Endothelial cell of umbilical vein (primary cell): ENCODE measurements around the gene SPPL2C. TPM values are rescaled to one million over a fixed set of nuclear protein-coding genes. Genes with fewer than 3 reads are reported as not detected.

Experiments
- BruUV-seq: library from RNA; stranded (reverse); fragments of 400-500 nt; replicated peaks from 2 replicates; lab custom pipeline; 2021; lab: Mats Ljungman, UMichigan
- CTCF ChIA-PET: fragments of 300-600, 350-600 bp; sonication (Branson Sonifier 250); formaldehyde crosslinking; loops from one replicate; lab custom pipeline; 2021; ENCODE audit warnings: antibody characterized with exemption, inconsistent platforms; lab: Charles Lee
- POLR2A ChIA-PET: fragments of 300-600, 350-600 bp; sonication (Branson Sonifier 250); formaldehyde crosslinking; loops from one replicate; lab custom pipeline; 2021; ENCODE audit warnings: antibody characterized with exemption, inconsistent platforms; lab: Charles Lee
- DNase-seq: peaks from one replicate; pipeline ENCODE4 v3.0.0-alpha.2; 2011; ENCODE audit warnings: low read depth, low spot score
- FAIRE-seq: peaks from 2 replicates; lab custom pipeline; 2011; peaks lifted over from hg19 to GRCh38; lab: Jason Lieb, UNC
- H2AFZ ChIP-seq: 2 replicates; pipeline ENCODE4 v1.6.0; 2012; ENCODE audit warnings: low read depth, low read length, control low read depth, inconsistent platforms
- H3K27ac ChIP-seq: 2 replicates; pipeline ENCODE4 v1.5.1; 2011; ENCODE audit warnings: low read depth, mild to moderate bottlenecking, control low read depth, low read length, moderate library complexity; ENCODE audit not compliant: insufficient read depth
- H3K27me3 ChIP-seq, 2 experiments: 2 replicates each; pipeline versions ENCODE4 v1.6.0 to v1.6.1; 2011; ENCODE audit warnings: low read length in 2 of 2, mixed read lengths in 1 of 2; ENCODE audit not compliant: control insufficient read depth in 2 of 2, insufficient read depth in 2 of 2
- H3K36me3 ChIP-seq, 2 experiments: 2 replicates in 1 of 2; 3 replicates in 1 of 2; pipeline ENCODE4 v1.5.1; 2011; ENCODE audit warnings: low read length in 2 of 2, mild to moderate bottlenecking in 1 of 2, moderate library complexity in 1 of 2; ENCODE audit not compliant: control insufficient read depth in 2 of 2, insufficient read depth in 2 of 2; ENCODE audit errors: extremely low read depth in 1 of 2
- H3K4me1 ChIP-seq: 3 replicates; pipeline ENCODE4 v1.5.1; 2011; ENCODE audit warnings: mild to moderate bottlenecking, low read length; ENCODE audit not compliant: control insufficient read depth, insufficient read depth; ENCODE audit errors: extremely low read depth
- H3K4me2 ChIP-seq: 2 replicates; pipeline ENCODE4 v1.6.1; 2011; ENCODE audit warnings: low read length, control low read depth, mixed read lengths; ENCODE audit not compliant: insufficient read depth
- H3K4me3 ChIP-seq, 3 experiments: fragments of 200-600 bp in 1 of 3; sonication (generic), shearing (Covaris generic) in 1 of 3; replicated peaks in 1 of 3; 2 replicates each; pipeline ENCODE4 v1.5.1; 2011 to 2016; ENCODE audit warnings: control low read depth in 3 of 3, low read length in 3 of 3, mild to moderate bottlenecking in 2 of 3, inconsistent platforms in 1 of 3, low read depth in 1 of 3, moderate library complexity in 1 of 3; ENCODE audit not compliant: insufficient read depth in 1 of 3
- H3K79me2 ChIP-seq: 2 replicates; pipeline ENCODE4 v1.6.0; 2012; ENCODE audit warnings: low read length, inconsistent platforms; ENCODE audit not compliant: control insufficient read depth, insufficient read depth
- H3K9ac ChIP-seq: replicated peaks from 2 replicates; pipeline ENCODE3; 2011; ENCODE audit warnings: low read length, control low read depth; ENCODE audit not compliant: insufficient read depth; ENCODE audit errors: extremely low read depth
- H3K9me1 ChIP-seq: replicated peaks from 3 replicates; pipeline ENCODE4 v1.6.0; 2011; ENCODE audit warnings: mild to moderate bottlenecking, low read length; ENCODE audit not compliant: control insufficient read depth, insufficient read depth; ENCODE audit errors: extremely low read depth
- H3K9me3 ChIP-seq: replicated peaks from 2 replicates; pipeline ENCODE4 v1.5.1; 2012; ENCODE audit warnings: low read length, inconsistent platforms; ENCODE audit not compliant: control insufficient read depth, insufficient read depth
- H4K20me1 ChIP-seq: replicated peaks from 2 replicates; pipeline ENCODE3; 2011; ENCODE audit warnings: mild to moderate bottlenecking, low read length; ENCODE audit not compliant: control insufficient read depth, insufficient read depth; ENCODE audit errors: extremely low read depth
- EZH2 ChIP-seq: IDR thresholded peaks from 2 replicates; pipeline ENCODE4 v1.6.1; 2012; ENCODE audit warnings: borderline replicate concordance, low read depth, mild to moderate bottlenecking, moderate library complexity, low read length, inconsistent platforms; ENCODE audit not compliant: severe bottlenecking
- FOS ChIP-seq: IDR thresholded peaks from 2 replicates; pipeline ENCODE4 v1.6.1; 2011; ENCODE audit warnings: mild to moderate bottlenecking, low read length, moderate library complexity, borderline replicate concordance; ENCODE audit not compliant: insufficient read depth
- GATA2 ChIP-seq: IDR thresholded peaks from 2 replicates; pipeline ENCODE4 v1.7.0; 2011; ENCODE audit warnings: low read depth, mild to moderate bottlenecking, moderate library complexity, mixed read lengths, low read length; ENCODE audit not compliant: insufficient read length, insufficient read depth
- JUN ChIP-seq: IDR thresholded peaks from 2 replicates; pipeline ENCODE4 v1.6.1; 2011; ENCODE audit warnings: borderline replicate concordance, low read depth; ENCODE audit not compliant: insufficient read length, insufficient read depth
- MYC ChIP-seq: IDR thresholded peaks from one replicate; pipeline ENCODE4 v1.6.1; 2011; ENCODE audit warnings: mild to moderate bottlenecking, low read depth, low read length
- POLR2A ChIP-seq: IDR thresholded peaks from 2 replicates; pipeline ENCODE4 v1.6.1; 2012; ENCODE audit warnings: low read depth, mild to moderate bottlenecking, control low read depth, low read length
- POLR2AphosphoS5 ChIP-seq: IDR thresholded peaks from 2 replicates; pipeline ENCODE4 v1.6.1; 2012; ENCODE audit warnings: low read depth, mild to moderate bottlenecking, control low read depth, low read length, moderate library complexity; ENCODE audit not compliant: insufficient read depth
- dilution Hi-C: fragments of 300-500 bp; cut with MboI; formaldehyde crosslinking; loops from one replicate; pipeline ENCODE4 v1.15.0; 2019; ENCODE audit warnings: low sequenced_read_pairs; ENCODE audit not compliant: extremely low pct_ligation_motif_present
- intact Hi-C: fragments of 100-400 bp; cut with micrococcal nuclease; formaldehyde crosslinking; loops from one replicate; pipeline ENCODE4 v1.10.0; 2022
- polyA plus RNA-seq, 4 experiments: library from polyadenylated mRNA; depleted of rRNA in 3 of 4; stranded (reverse) in 3 of 4; unstranded in 1 of 4; fragments of >200 nt; gene quantifications; 2 replicates each; pipeline versions ENCODE4 v1.2.1 to v1.2.3, GENCODE V29; 2011 to 2012; ENCODE audit warnings: missing spikeins in 1 of 4
- total RNA-seq: library from RNA; stranded (reverse); gene quantifications from 2 replicates; pipeline ENCODE4 v1.2.3, GENCODE V29; 2021
- TF ChIP-seq, protein P1 (sequence below), 2 donors: IDR thresholded peaks; 1 replicate in 1 of 2; 2 replicates in 1 of 2; pipeline ENCODE4 v1.5.1; 2011; ENCODE audit warnings: low read length in 2 of 2, mild to moderate bottlenecking in 2 of 2, moderate library complexity in 2 of 2, control low read depth in 1 of 2, inconsistent platforms in 1 of 2, low read depth in 1 of 2; ENCODE audit not compliant: insufficient read depth in 1 of 2; ENCODE audit errors: extremely low read depth in 1 of 2
- TF ChIP-seq, protein P2 (sequence below): IDR thresholded peaks from 2 replicates; pipeline ENCODE4 v1.6.1; 2011; ENCODE audit not compliant: insufficient read depth, insufficient read length

Gene SPPL2C
- total and polyA plus RNA-seq, 2 donors (not counting 3 experiments of a cell fraction or from before 2014, with no cell fraction given) = not detected

DNA sequence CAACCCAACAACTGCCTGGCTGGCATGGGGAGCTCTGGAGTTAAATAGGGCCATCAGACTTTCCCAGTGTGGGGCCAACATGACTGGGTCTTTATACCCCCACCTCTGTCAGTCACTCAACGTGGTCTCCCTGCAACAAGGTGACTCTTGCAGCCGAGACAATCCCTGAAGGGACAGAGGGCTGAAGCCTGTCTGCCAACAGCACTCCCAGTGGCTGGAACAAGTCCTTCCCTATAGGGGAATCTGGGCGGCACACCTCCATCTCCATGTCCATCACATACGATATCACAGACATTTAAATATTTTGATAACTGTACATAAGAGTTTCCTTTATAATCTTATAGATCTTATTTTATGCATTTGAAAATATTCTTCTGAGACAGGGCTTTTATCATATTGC is 44.9 kb downstream of the SPPL2C start:
- POLR2A ChIA-PET = no interaction called here
- H3K27ac ChIP-seq = no peak overlapping the region
- H3K4me3 ChIP-seq = no peak overlapping the region
- BruUV-seq = no TSS peak
- H3K4me1 ChIP-seq = peaks cover 3% of the 10 kb centered on the region
- H2AFZ ChIP-seq = no peak overlapping the region
- no peaks in the 10 kb centered on the region for H4K20me1 ChIP-seq
- TF ChIP-seq, protein P1, sequence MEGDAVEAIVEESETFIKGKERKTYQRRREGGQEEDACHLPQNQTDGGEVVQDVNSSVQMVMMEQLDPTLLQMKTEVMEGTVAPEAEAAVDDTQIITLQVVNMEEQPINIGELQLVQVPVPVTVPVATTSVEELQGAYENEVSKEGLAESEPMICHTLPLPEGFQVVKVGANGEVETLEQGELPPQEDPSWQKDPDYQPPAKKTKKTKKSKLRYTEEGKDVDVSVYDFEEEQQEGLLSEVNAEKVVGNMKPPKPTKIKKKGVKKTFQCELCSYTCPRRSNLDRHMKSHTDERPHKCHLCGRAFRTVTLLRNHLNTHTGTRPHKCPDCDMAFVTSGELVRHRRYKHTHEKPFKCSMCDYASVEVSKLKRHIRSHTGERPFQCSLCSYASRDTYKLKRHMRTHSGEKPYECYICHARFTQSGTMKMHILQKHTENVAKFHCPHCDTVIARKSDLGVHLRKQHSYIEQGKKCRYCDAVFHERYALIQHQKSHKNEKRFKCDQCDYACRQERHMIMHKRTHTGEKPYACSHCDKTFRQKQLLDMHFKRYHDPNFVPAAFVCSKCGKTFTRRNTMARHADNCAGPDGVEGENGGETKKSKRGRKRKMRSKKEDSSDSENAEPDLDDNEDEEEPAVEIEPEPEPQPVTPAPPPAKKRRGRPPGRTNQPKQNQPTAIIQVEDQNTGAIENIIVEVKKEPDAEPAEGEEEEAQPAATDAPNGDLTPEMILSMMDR (IDR thresholded peaks at IDR 0.05; ENCODE audit: extremely low read depth in 1 of 2, insufficient read depth in 1 of 2, low read depth in 1 of 2, low read length in 2 of 2) = no peak
- TF ChIP-seq FOS (no peak), GATA2 (no peak), POLR2A (no peak), EZH2 (no peak), MYC (no peak), POLR2AphosphoS5 (no peak), JUN (no peak)
- TF ChIP-seq, protein P2, sequence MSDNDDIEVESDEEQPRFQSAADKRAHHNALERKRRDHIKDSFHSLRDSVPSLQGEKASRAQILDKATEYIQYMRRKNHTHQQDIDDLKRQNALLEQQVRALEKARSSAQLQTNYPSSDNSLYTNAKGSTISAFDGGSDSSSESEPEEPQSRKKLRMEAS = no peak
- CTCF ChIA-PET = no interaction called here
- dilution Hi-C loops (no loop called here), intact Hi-C loops (no loop called here)
- no peaks in the 10 kb centered on the region for H3K36me3 ChIP-seq
- H3K79me2 ChIP-seq = no peaks in the 10 kb centered on the region
- H3K9ac ChIP-seq = no peak overlapping the region
- no peak for FAIRE-seq
- no peak for DNase-seq
- peaks cover 2 to 4% of the 10 kb centered on the region in 2 experiments for H3K27me3 ChIP-seq
- no peak overlapping the region for H3K4me2 ChIP-seq
- no peaks in the 10 kb centered on the region for H3K9me1 ChIP-seq
- H3K9me3 ChIP-seq = no peaks in the 10 kb centered on the region
